Effector memory CD4-positive, alpha-beta T cell (primary cell): ENCODE measurements around the gene SMAP1.

Source experiments
- DNase-seq, 3 donors: peaks; one replicate each; pipeline ENCODE4 v3.0.0-alpha.2; 2020
- H3K27ac ChIP-seq: 2 replicates; pipeline ENCODE4 v1.7.0; 2013; ENCODE audit warnings: mild to moderate bottlenecking, low read length, moderate library complexity; ENCODE audit not compliant: insufficient read depth, poor library complexity, severe bottlenecking
- H3K27me3 ChIP-seq: replicated peaks from 2 replicates; pipeline ENCODE4 v1.7.0; 2013; ENCODE audit warnings: mild to moderate bottlenecking, low read length; ENCODE audit not compliant: insufficient read depth, control insufficient read depth, poor library complexity, severe bottlenecking
- H3K36me3 ChIP-seq: 2 replicates; pipeline ENCODE4 v1.7.0; 2013; ENCODE audit warnings: mild to moderate bottlenecking, low read length, moderate library complexity; ENCODE audit not compliant: control insufficient read depth, insufficient read depth
- H3K4me1 ChIP-seq: 2 replicates; pipeline ENCODE4 v1.7.0; 2013; ENCODE audit warnings: low read length, mild to moderate bottlenecking; ENCODE audit not compliant: control insufficient read depth, insufficient read depth, poor library complexity, severe bottlenecking
- H3K4me3 ChIP-seq: 2 replicates; pipeline ENCODE4 v1.7.0; 2013; ENCODE audit warnings: low read length, low read depth, mild to moderate bottlenecking; ENCODE audit not compliant: insufficient read depth, poor library complexity, severe bottlenecking
- H3K9me3 ChIP-seq: 2 replicates; pipeline ENCODE4 v1.7.0; 2013; ENCODE audit warnings: mild to moderate bottlenecking, low read length, moderate library complexity; ENCODE audit not compliant: control insufficient read depth

SMAP1 gene

GRCh38 chr6:70847106-70848084 lies 179.7 kb downstream of the SMAP1 start:
- DNase-seq: no peak
- Histone ChIP-seq H3K4me1 (no peaks in the 10 kb centered on the region), H3K27me3 (no peaks in the 10 kb centered on the region), H3K36me3 (peaks cover 2% of the 10 kb centered on the region), H3K4me3 (no peak overlapping the region), H3K9me3 (no peaks in the 10 kb centered on the region), H3K27ac (no peak overlapping the region)

GRCh38 chr6:70849348-70850069 lies 181.8 kb downstream of the SMAP1 start:
- DNase-seq: no peak
- H3K27me3 ChIP-seq: no peaks in the 10 kb centered on the region
- peaks cover 8% of the 10 kb centered on the region for H3K36me3 ChIP-seq
- H3K9me3 ChIP-seq: no peaks in the 10 kb centered on the region
- no peaks in the 10 kb centered on the region for H3K4me1 ChIP-seq
- H3K4me3 ChIP-seq: no peak overlapping the region
- no peak overlapping the region for H3K27ac ChIP-seq

- no peak overlapping the region for H3K4me3 ChIP-seq
Measured at GRCh38 chr6:70852667-70853246, 185.1 kb downstream of the SMAP1 start.

GRCh38 chr6:70857387-70858077 lies 189.8 kb downstream of the SMAP1 start:
- H3K27ac ChIP-seq: no peak overlapping the region
- no peaks in the 10 kb centered on the region for H3K9me3 ChIP-seq
- no peak for DNase-seq
- no peaks in the 10 kb centered on the region for H3K4me1 ChIP-seq
- no peak overlapping the region for H3K4me3 ChIP-seq
- peaks cover 22% of the 10 kb centered on the region for H3K36me3 ChIP-seq
- no peaks in the 10 kb centered on the region for H3K27me3 ChIP-seq

More at GRCh38 chr6:70852667-70853246, 185.1 kb downstream of the SMAP1 start:
- Histone ChIP-seq H3K4me1 (no peaks in the 10 kb centered on the region), H3K27me3 (no peaks in the 10 kb centered on the region), H3K9me3 (no peaks in the 10 kb centered on the region), H3K27ac (no peak overlapping the region), H3K36me3 (peaks cover 11% of the 10 kb centered on the region)
- no peak for DNase-seq

GRCh38 chr6:70860045-70860444 lies 192.4 kb downstream of the SMAP1 start:
- DNase-seq: no peak
- Histone ChIP-seq H3K27me3 (no peaks in the 10 kb centered on the region), H3K4me1 (no peaks in the 10 kb centered on the region), H3K36me3 (peaks cover 18% of the 10 kb centered on the region), H3K9me3 (no peaks in the 10 kb centered on the region), H3K27ac (no peak overlapping the region), H3K4me3 (no peak overlapping the region)

GRCh38 chr6:70860920-70861319 lies 193.2 kb downstream of the SMAP1 start:
- no peaks in the 10 kb centered on the region for H3K27me3 ChIP-seq
- peaks cover 18% of the 10 kb centered on the region for H3K36me3 ChIP-seq
- DNase-seq: no peak
- H3K4me1 ChIP-seq: no peaks in the 10 kb centered on the region
- no peak overlapping the region for H3K27ac ChIP-seq
- no peaks in the 10 kb centered on the region for H3K9me3 ChIP-seq
- H3K4me3 ChIP-seq: no peak overlapping the region

- H3K9me3 ChIP-seq: no peaks in the 10 kb centered on the region
- no peaks in the 10 kb centered on the region for H3K4me1 ChIP-seq
- no peak overlapping the region for H3K27ac ChIP-seq
- peaks cover 16% of the 10 kb centered on the region for H3K36me3 ChIP-seq
- H3K27me3 ChIP-seq: no peaks in the 10 kb centered on the region
- DNase-seq: no peak
- H3K4me3 ChIP-seq: no peak overlapping the region
Measured at GRCh38 chr6:70863343-70863742, 195.7 kb downstream of the SMAP1 start.

- H3K27me3 ChIP-seq: no peaks in the 10 kb centered on the region
- no peak for DNase-seq
- H3K4me3 ChIP-seq: no peak overlapping the region
- no peaks in the 10 kb centered on the region for H3K9me3 ChIP-seq
- H3K4me1 ChIP-seq: no peaks in the 10 kb centered on the region
- no peak overlapping the region for H3K27ac ChIP-seq
- peaks cover 13% of the 10 kb centered on the region for H3K36me3 ChIP-seq
Measured at GRCh38 chr6:70864401-70864800, 196.7 kb downstream of the SMAP1 start.

GRCh38 chr6:70872469-70872868 lies 204.8 kb downstream of the SMAP1 start:
- Histone ChIP-seq H3K27ac (no peak overlapping the region), H3K27me3 (no peaks in the 10 kb centered on the region), H3K9me3 (no peaks in the 10 kb centered on the region), H3K36me3 (no peaks in the 10 kb centered on the region), H3K4me1 (no peaks in the 10 kb centered on the region), H3K4me3 (no peak overlapping the region)
- no peak for DNase-seq
